GM20000 (cell line): ENCODE measurements around the gene SHISAL2A.

ENCODE experiments used
- DNase-seq: peaks from one replicate; pipeline ENCODE4 v3.0.0; 2012; ENCODE audit warnings: low spot score
- CTCF ChIP-seq: IDR thresholded peaks from 2 replicates; pipeline ENCODE4 v1.5.1; 2012; ENCODE audit warnings: mild to moderate bottlenecking, control low read depth; ENCODE audit errors: extremely low read depth, missing control alignments

SHISAL2A gene

GRCh38 chr1:52632732-52633290 lies at the start of gene SHISAL2A:
Gene SHISAL2A (plus strand): TSS chr1:52633168. CDS start chr1:52633494, 326 bp downstream.
- TF ChIP-seq CTCF = no peak
- DNase-seq = peak; percentile 65

- TF ChIP-seq CTCF = no peak
- no peak for DNase-seq
Measured at GRCh38 chr1:52585474-52585873, 47.5 kb upstream of the SHISAL2A start.

GRCh38 chr1:52588027-52588426 lies 44.9 kb upstream of the SHISAL2A start:
- no peak for DNase-seq
- TF ChIP-seq CTCF = no peak

GRCh38 chr1:52588535-52588934 lies 44.4 kb upstream of the SHISAL2A start:
- no peak for DNase-seq
- no peak for TF ChIP-seq CTCF

GRCh38 chr1:52590266-52590665 lies 42.7 kb upstream of the SHISAL2A start:
- no peak for TF ChIP-seq CTCF
- no peak for DNase-seq

- no peak for TF ChIP-seq CTCF
- no peak for DNase-seq
Measured at GRCh38 chr1:52592637-52593323, 40.2 kb upstream of the SHISAL2A start.

- DNase-seq = no peak
- TF ChIP-seq CTCF = no peak
Measured at GRCh38 chr1:52593495-52593894, 39.5 kb upstream of the SHISAL2A start.
